Measurements from ENCODE around the gene ZFTA. TPM values are rescaled to one million over a fixed set of nuclear protein-coding genes. Genes with fewer than 3 reads are reported as not detected.
"Not testable (repeated sequence)": the region's sequence is repeated elsewhere in the genome, so short reads cannot be mapped to it uniquely, and the experiment has no call there.

Gene ZFTA
- total RNA-seq, 4 donors from 2014 or later, result 13.2 to 31.8 (median 24.5) TPM

GRCh38 chr11:63814383-63814736, 45.8 kb upstream of the ZFTA start:
- no peaks in the 10 kb centered on the region for H3K9me3 ChIP-seq
- TF ChIP-seq CTCF (IDR thresholded peaks at IDR 0.05) (no peak), POLR2A (IDR thresholded peaks at IDR 0.05) (no peak), POLR2AphosphoS5 (IDR thresholded peaks at IDR 0.05) (no peak), EP300 (IDR thresholded peaks at IDR 0.05) (no peak)
- no peak for ATAC-seq
- 7 to 13% methylated on average over 3 to 7 of the region's 7 CpGs for WGBS, 2 donors (ENCODE audit: low coverage in 1 of 2)
- peak overlapping the region; percentile 71 to 88 for H3K4me3 ChIP-seq
- H3K27me3 ChIP-seq, result no peaks in the 10 kb centered on the region
- H3K27ac ChIP-seq, result peak overlapping the region in 3 of 4 donors; percentile 85 to 93 (median 92)
- peaks cover 0 to 31% of the 10 kb centered on the region in 2 donors for H3K36me3 ChIP-seq
- H3K4me1 ChIP-seq, result peaks cover 0 to 38% (median 18%) of the 10 kb centered on the region in 3 donors

- no peak for TF ChIP-seq POLR2AphosphoS5 (IDR thresholded peaks at IDR 0.05)
- peak in 1 of 4 experiments; percentile 10 for TF ChIP-seq CTCF (IDR thresholded peaks at IDR 0.05)
- Histone ChIP-seq H3K27me3 (no peaks in the 10 kb centered on the region), H3K4me1 (peaks cover 0 to 38% (median 18%) of the 10 kb centered on the region in 3 donors), H3K27ac (peak overlapping the region; percentile 66 to 93 (median 88)), H3K4me3 (peak overlapping the region; percentile 71 to 88), H3K36me3 (peaks cover 0 to 26% of the 10 kb centered on the region in 2 donors), H3K9me3 (no peaks in the 10 kb centered on the region)
- WGBS, 2 donors (ENCODE audit: low coverage in 1 of 2), result 0% methylated on average over 3 of the region's 74 CpGs; no CpG with 5 or more reads in 1 of the 2 donors
- peak; percentile 22 for ATAC-seq
Measured at GRCh38 chr11:63813563-63814382, 45.2 kb upstream of the ZFTA start.

DNA sequence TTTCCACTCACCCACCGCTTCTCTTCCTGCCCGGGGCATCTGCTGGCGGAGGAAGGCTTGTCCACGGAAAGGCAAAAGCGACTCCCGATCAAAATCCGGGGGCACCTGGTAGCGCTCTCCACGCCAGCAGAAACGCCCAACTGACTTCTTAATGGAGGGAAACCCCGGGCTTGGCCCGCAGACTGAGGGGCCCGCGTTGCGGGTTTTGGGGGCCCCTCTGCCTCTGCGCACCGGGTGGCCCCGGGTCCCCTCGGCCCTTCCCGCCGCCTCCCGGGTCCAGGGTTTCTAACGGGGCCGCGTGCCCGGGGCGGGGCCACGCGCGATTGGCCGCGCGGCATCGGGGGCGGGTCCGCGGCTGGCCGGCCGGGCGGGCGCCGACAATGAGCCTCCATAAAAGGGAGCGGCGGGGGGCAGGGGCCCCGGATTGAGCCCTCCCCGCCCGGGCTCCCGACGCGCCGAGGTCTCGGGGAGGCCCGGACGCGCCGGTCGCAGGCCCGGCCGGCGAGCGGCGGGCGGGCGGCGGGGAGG, 44.5 kb upstream of the ZFTA start, which contains the start of gene SPINDOC:
SPINDOC (plus strand) TSS at position 422 of the 528 bp plus-strand sequence. CDS start 231 bp downstream, outside the sequence.
- Histone ChIP-seq H3K27ac (peak within 1 kb of the TSS; percentile 66 to 93 (median 88)), H3K27me3 (no peaks in the 10 kb centered on the region), H3K9me3 (no peaks in the 10 kb centered on the region), H3K4me1 (peaks cover 0 to 38% (median 18%) of the 10 kb centered on the region in 3 donors), H3K4me3 (peak within 1 kb of the TSS; percentile 71 to 88), H3K36me3 (peaks cover 0 to 19% of the 10 kb centered on the region in 2 donors)
- peak; percentile 98 for ATAC-seq
- 0% methylated on average over 9 of the region's 65 CpGs; no CpG with 5 or more reads in 1 of the 2 donors for WGBS, 2 donors (ENCODE audit: low coverage in 1 of 2)
- TF ChIP-seq POLR2A (IDR thresholded peaks at IDR 0.05), result peak; percentile 26 to 42
- TF ChIP-seq POLR2AphosphoS5 (IDR thresholded peaks at IDR 0.05), result no peak
- peak in 1 of 4 experiments; percentile 8 for TF ChIP-seq CTCF (IDR thresholded peaks at IDR 0.05)

DNA sequence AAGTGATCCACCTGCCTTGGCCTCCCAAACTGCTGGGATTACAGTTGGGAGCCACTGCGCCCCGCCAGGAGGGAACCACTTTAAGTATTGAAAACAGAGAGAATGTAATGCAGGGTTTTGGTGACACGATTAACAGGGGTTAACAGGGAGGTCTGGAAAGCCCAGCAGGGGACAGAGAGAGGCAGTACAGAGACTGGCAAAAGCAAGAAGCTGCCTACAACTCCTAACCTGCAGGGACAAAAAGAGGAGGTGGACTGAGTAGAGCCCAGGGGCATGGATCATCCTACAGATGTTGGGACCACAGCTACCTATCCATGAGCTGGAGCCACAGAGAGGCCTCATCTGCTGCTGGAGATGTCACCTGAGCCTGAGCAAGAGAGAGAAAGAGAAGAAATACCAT, 42.9 kb upstream of the ZFTA start:
- Histone ChIP-seq H3K4me3 (no peak overlapping the region), H3K9me3 (no peaks in the 10 kb centered on the region), H3K27me3 (no peaks in the 10 kb centered on the region), H3K4me1 (peaks cover 0 to 38% (median 18%) of the 10 kb centered on the region in 3 donors), H3K27ac (no peak overlapping the region), H3K36me3 (peaks cover 0 to 8% of the 10 kb centered on the region in 2 donors)
- WGBS, 2 donors (ENCODE audit: low coverage in 1 of 2), result 73% methylated on average over 3 of the region's 3 CpGs; no CpG with 5 or more reads in 1 of the 2 donors
- TF ChIP-seq POLR2A (IDR thresholded peaks at IDR 0.05) (no peak), POLR2AphosphoS5 (IDR thresholded peaks at IDR 0.05) (no peak)
- ATAC-seq, result no peak

- not testable (repeated sequence) for H3K27ac ChIP-seq, H3K4me3 ChIP-seq, ATAC-seq, H3K9me3 ChIP-seq, H3K27me3 ChIP-seq, H3K36me3 ChIP-seq
- 79 to 95% methylated on average over 4 to 10 of the region's 11 CpGs for WGBS, 2 donors (ENCODE audit: low coverage in 1 of 2)
- peaks cover 0 to 28% (median 17%) of the 10 kb centered on the region in 3 donors for H3K4me1 ChIP-seq
Measured at GRCh38 chr11:63810383-63810782, 41.8 kb upstream of the ZFTA start.

Measured in gastroesophageal sphincter (tissue), 4 donors.